Measurements from ENCODE around the gene COQ4. TPM values are rescaled to one million over a fixed set of nuclear protein-coding genes. Genes with fewer than 3 reads are reported as not detected.

The COQ4 gene
- total RNA-seq (2022): 34.0 and 37.3 TPM in 2 replicates
- percentile 66 among the genes with signal in this experiment for Bru-seq, nascent RNA
- percentile 77 among the genes with signal in this experiment for BruChase-seq, experiment 1, labeled RNA remaining after a 6-hour chase
- percentile 80 among the genes with signal in this experiment for BruChase-seq, experiment 2, labeled RNA remaining after a 2-hour chase
- long read RNA-seq, transcript COQ4-203 (2 exons, 3,127 nt): minor isoform, 6 of 45 reads
- long read RNA-seq, transcript COQ4-201 (7 exons, 1,548 nt): major isoform, 19 of 45 reads
- long read RNA-seq, partial matches to known transcripts: 12 of 45 reads
- long read RNA-seq, other reads (novel, unspliced or antisense): 3 of 45 reads

DNA sequence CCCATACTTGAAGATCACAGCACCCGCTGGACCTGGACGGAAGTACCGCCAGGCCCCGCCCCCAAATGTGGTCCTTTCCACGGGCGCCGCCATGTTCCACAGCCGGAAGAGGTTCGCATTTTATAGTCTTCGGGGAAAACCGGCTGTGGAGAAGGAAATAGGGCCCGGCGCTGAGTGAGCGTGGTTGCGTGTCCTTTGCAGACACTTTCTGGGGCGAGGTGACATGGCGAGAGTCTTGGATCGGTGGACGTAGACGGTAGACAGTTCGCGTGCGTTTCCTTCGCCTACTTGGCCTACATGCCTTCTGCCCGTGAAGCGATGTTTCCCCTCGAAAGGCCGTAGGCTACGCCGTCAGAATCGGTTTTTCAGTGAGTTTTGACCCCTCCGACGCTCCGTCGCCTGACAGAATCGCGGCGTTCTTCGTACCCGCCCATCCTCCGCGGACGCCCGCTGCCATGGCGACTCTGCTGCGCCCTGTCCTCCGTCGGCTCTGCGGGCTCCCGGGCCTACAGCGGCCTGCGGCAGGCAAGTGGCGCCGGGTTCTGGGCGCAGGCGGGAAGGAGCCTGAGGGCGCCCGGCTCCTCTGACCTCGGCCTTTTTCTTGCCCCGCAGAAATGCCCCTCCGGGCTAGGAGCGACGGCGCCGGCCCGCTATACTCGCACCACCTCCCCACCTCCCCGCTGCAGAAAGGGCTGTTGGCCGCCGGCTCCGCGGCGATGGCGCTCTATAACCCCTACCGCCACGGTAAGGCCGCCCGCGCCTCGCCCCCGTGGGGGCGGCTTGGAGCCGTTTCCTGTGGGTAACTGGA is at the start of gene COQ4, which contains the start of gene TRUB2:
Gene COQ4, plus strand, starts transcription at position 436 of the 808 bp plus-strand sequence. Its CDS starts 20 bp downstream, at position 456.
Gene TRUB2, minus strand, starts transcription at position 44 of the 808 bp plus-strand sequence. Its CDS starts 39 bp downstream, at position 5.
- Mint-ChIP-seq H3K36me3 (ENCODE audit: insufficient read depth, unreplicated experiment) (peaks cover 21% of the 10 kb centered on the region), H3K4me1 (ENCODE audit: low read depth, unreplicated experiment) (no peaks in the 10 kb centered on the region), H3K4me3 (ENCODE audit: low read depth, unreplicated experiment) (peak within 1 kb of the TSS; percentile 89), H3K9me3 (ENCODE audit: low read depth, unreplicated experiment) (no peaks in the 10 kb centered on the region), H3K27ac (ENCODE audit: unreplicated experiment) (peak within 1 kb of the TSS; percentile 96), H3K27me3 (ENCODE audit: unreplicated experiment) (no peaks in the 10 kb centered on the region)
- peak; percentile 90 for DNase-seq
- intact Hi-C loops (cut with micrococcal nuclease; ENCODE audit: unreplicated experiment): no loop called here
- TSS peak; percentile 62 for BruUV-seq (replicated peaks)
- TF ChIP-seq, protein P1, sequence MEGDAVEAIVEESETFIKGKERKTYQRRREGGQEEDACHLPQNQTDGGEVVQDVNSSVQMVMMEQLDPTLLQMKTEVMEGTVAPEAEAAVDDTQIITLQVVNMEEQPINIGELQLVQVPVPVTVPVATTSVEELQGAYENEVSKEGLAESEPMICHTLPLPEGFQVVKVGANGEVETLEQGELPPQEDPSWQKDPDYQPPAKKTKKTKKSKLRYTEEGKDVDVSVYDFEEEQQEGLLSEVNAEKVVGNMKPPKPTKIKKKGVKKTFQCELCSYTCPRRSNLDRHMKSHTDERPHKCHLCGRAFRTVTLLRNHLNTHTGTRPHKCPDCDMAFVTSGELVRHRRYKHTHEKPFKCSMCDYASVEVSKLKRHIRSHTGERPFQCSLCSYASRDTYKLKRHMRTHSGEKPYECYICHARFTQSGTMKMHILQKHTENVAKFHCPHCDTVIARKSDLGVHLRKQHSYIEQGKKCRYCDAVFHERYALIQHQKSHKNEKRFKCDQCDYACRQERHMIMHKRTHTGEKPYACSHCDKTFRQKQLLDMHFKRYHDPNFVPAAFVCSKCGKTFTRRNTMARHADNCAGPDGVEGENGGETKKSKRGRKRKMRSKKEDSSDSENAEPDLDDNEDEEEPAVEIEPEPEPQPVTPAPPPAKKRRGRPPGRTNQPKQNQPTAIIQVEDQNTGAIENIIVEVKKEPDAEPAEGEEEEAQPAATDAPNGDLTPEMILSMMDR (IDR thresholded peaks at IDR 0.05; ENCODE audit: unreplicated experiment): no peak
- CTCF ChIA-PET: no interaction called here

GRCh38 chr9:128274245-128274644 is 48.4 kb upstream of the COQ4 start:
- CTCF ChIA-PET: no interaction called here
- Mint-ChIP-seq H3K9me3 (ENCODE audit: low read depth, unreplicated experiment) (no peaks in the 10 kb centered on the region), H3K36me3 (ENCODE audit: insufficient read depth, unreplicated experiment) (peaks cover 55% of the 10 kb centered on the region), H3K27me3 (ENCODE audit: unreplicated experiment) (no peaks in the 10 kb centered on the region), H3K4me1 (ENCODE audit: low read depth, unreplicated experiment) (peaks cover 22% of the 10 kb centered on the region), H3K27ac (ENCODE audit: unreplicated experiment) (no peak overlapping the region), H3K4me3 (ENCODE audit: low read depth, unreplicated experiment) (peak overlapping the region; percentile 77)
- intact Hi-C loops (cut with micrococcal nuclease; ENCODE audit: unreplicated experiment): no loop called here
- TF ChIP-seq, protein P1 (IDR thresholded peaks at IDR 0.05; ENCODE audit: unreplicated experiment): no peak
- DNase-seq: no peak
- BruUV-seq (replicated peaks): no TSS peak

GRCh38 chr9:128275198-128276007 is 47.2 kb upstream of the COQ4 start, which contains the start of gene GOLGA2:
Gene GOLGA2, minus strand, starts transcription at chr9:128276007. Its CDS starts 31 bp downstream, at chr9:128275976.
- no peaks in the 10 kb centered on the region for H3K9me3 Mint-ChIP-seq (ENCODE audit: low read depth, unreplicated experiment)
- CTCF ChIA-PET: interaction anchor here (0.6 to 0.8 kb wide), 3 partner anchors 13 to 87 kb away, joined by 3 read pairs; no protein-coding TSS in a partner anchor
- H3K27me3 Mint-ChIP-seq (ENCODE audit: unreplicated experiment): no peaks in the 10 kb centered on the region
- intact Hi-C loops (cut with micrococcal nuclease; ENCODE audit: unreplicated experiment): no loop called here
- H3K27ac Mint-ChIP-seq (ENCODE audit: unreplicated experiment): peak within 1 kb of the TSS; percentile 86
- no TSS peak for BruUV-seq (replicated peaks)
- H3K4me1 Mint-ChIP-seq (ENCODE audit: low read depth, unreplicated experiment): peaks cover 22% of the 10 kb centered on the region
- peaks cover 55% of the 10 kb centered on the region for H3K36me3 Mint-ChIP-seq (ENCODE audit: insufficient read depth, unreplicated experiment)
- peak; percentile 8 for DNase-seq
- TF ChIP-seq, protein P1 (IDR thresholded peaks at IDR 0.05; ENCODE audit: unreplicated experiment): no peak
- H3K4me3 Mint-ChIP-seq (ENCODE audit: low read depth, unreplicated experiment): peak within 1 kb of the TSS; percentile 77

Data from Calu3 (cell line).